Mesenchymal stem cell (in vitro differentiated cells and primary cell): ENCODE data around the gene SP2.

Experiments used
- DNase-seq: peaks from one replicate; pipeline ENCODE4 v3.0.0-alpha.2; 2013
- H2AFZ ChIP-seq: one replicate; pipeline ENCODE4 v1.6.1; 2013; ENCODE audit warnings: low read depth, mild to moderate bottlenecking, control low read depth, inconsistent platforms, low read length, moderate library complexity
- H2AK5ac ChIP-seq: 2 replicates; pipeline ENCODE4 v1.6.1; 2013; ENCODE audit warnings: low read length, moderate library complexity, mild to moderate bottlenecking, inconsistent platforms; ENCODE audit not compliant: severe bottlenecking
- H2BK120ac ChIP-seq: one replicate; pipeline ENCODE4 v1.6.1; 2013; ENCODE audit warnings: low read depth, mild to moderate bottlenecking, inconsistent platforms, low read length, moderate library complexity
- H2BK12ac ChIP-seq, 2 experiments: one replicate each; pipeline ENCODE4 v1.6.1; 2013; ENCODE audit warnings: inconsistent platforms in 2 of 2, low read length in 2 of 2, mild to moderate bottlenecking in 2 of 2, moderate library complexity in 2 of 2, control low read depth in 1 of 2
- H2BK15ac ChIP-seq: one replicate; pipeline ENCODE4 v1.6.1; 2013; ENCODE audit warnings: mild to moderate bottlenecking, low read depth, inconsistent platforms; ENCODE audit not compliant: poor library complexity, severe bottlenecking
- H2BK5ac ChIP-seq: 2 replicates; pipeline ENCODE4 v1.6.1; 2013; ENCODE audit warnings: low read depth, mild to moderate bottlenecking, low read length, control low read depth, inconsistent platforms; ENCODE audit not compliant: poor library complexity, severe bottlenecking
- H3K14ac ChIP-seq, 2 experiments: one replicate each; pipeline ENCODE4 v1.6.1; 2013; ENCODE audit warnings: inconsistent platforms in 2 of 2, low read length in 2 of 2, control low read depth in 1 of 2, mild to moderate bottlenecking in 1 of 2, moderate library complexity in 1 of 2
- H3K18ac ChIP-seq, 2 experiments: one replicate each; pipeline ENCODE4 v1.6.1; 2013; ENCODE audit warnings: inconsistent platforms in 2 of 2, low read length in 2 of 2, control low read depth in 1 of 2, low read depth in 1 of 2, mild to moderate bottlenecking in 1 of 2
- H3K23ac ChIP-seq, 2 experiments: one replicate each; pipeline ENCODE4 v1.6.1; 2013; ENCODE audit warnings: inconsistent platforms in 2 of 2, low read length in 2 of 2, mild to moderate bottlenecking in 2 of 2, moderate library complexity in 2 of 2, control low read depth in 1 of 2
- H3K27ac ChIP-seq: 2 replicates; pipeline ENCODE4 v1.5.1; 2013; ENCODE audit warnings: mild to moderate bottlenecking, moderate library complexity, low read length, control low read depth, inconsistent platforms; ENCODE audit not compliant: poor library complexity, severe bottlenecking
- H3K27me3 ChIP-seq, 2 experiments: 2 replicates each; pipeline versions ENCODE4 v1.6.1 to v1.7.0; 2013; ENCODE audit warnings: low read length in 2 of 2, mild to moderate bottlenecking in 2 of 2, moderate library complexity in 2 of 2, control low read depth in 1 of 2, inconsistent platforms in 1 of 2; ENCODE audit not compliant: control insufficient read depth in 1 of 2, insufficient read depth in 1 of 2
- H3K36me3 ChIP-seq, 2 experiments: 2 replicates each; pipeline versions ENCODE4 v1.6.1 to v1.7.0; 2013; ENCODE audit warnings: low read length in 2 of 2, control low read depth in 1 of 2, inconsistent platforms in 1 of 2, low read depth in 1 of 2, mild to moderate bottlenecking in 1 of 2; ENCODE audit not compliant: insufficient read depth in 2 of 2, control insufficient read depth in 1 of 2
- H3K4ac ChIP-seq, 2 experiments: one replicate each; pipeline ENCODE4 v1.6.1; 2013; ENCODE audit warnings: inconsistent platforms in 2 of 2, low read length in 2 of 2, mild to moderate bottlenecking in 2 of 2, moderate library complexity in 2 of 2, control low read depth in 1 of 2, low read depth in 1 of 2
- H3K4me1 ChIP-seq: 2 replicates; pipeline ENCODE4 v1.6.1; 2013; ENCODE audit warnings: low read depth, low read length, control low read depth; ENCODE audit not compliant: control insufficient read depth, insufficient read depth
- H3K4me2 ChIP-seq: 2 replicates; pipeline ENCODE4 v1.6.1; 2013; ENCODE audit warnings: low read length, mild to moderate bottlenecking, inconsistent platforms; ENCODE audit not compliant: poor library complexity, severe bottlenecking
- H3K4me3 ChIP-seq, 2 experiments: 2 replicates each; pipeline versions ENCODE4 v1.5.1 to v1.7.0; 2013; ENCODE audit warnings: low read length in 2 of 2, mild to moderate bottlenecking in 2 of 2, control low read depth in 1 of 2, low read depth in 1 of 2; ENCODE audit not compliant: insufficient read depth in 1 of 2
- H3K79me1 ChIP-seq: replicated peaks from 2 replicates; pipeline ENCODE4 v1.6.1; 2013; ENCODE audit warnings: mild to moderate bottlenecking, control low read depth, low read length, inconsistent platforms; ENCODE audit not compliant: poor library complexity, severe bottlenecking
- H3K9ac ChIP-seq: 2 replicates; pipeline ENCODE4 v1.7.0; 2013; ENCODE audit warnings: mild to moderate bottlenecking, low read length, moderate library complexity
- H3K9me3 ChIP-seq: 2 replicates; pipeline ENCODE4 v1.7.0; 2013; ENCODE audit warnings: mild to moderate bottlenecking, low read length; ENCODE audit not compliant: control insufficient read depth
- H4K8ac ChIP-seq: one replicate; pipeline ENCODE4 v1.6.1; 2013; ENCODE audit warnings: inconsistent platforms, mild to moderate bottlenecking, low read length, moderate library complexity
- H4K91ac ChIP-seq: one replicate; pipeline ENCODE4 v1.6.1; 2013; ENCODE audit warnings: mild to moderate bottlenecking, low read length, inconsistent platforms
- WGBS: methylation state at CpG from one replicate; pipeline ENCODE4 v1.1.7; 2013; ENCODE audit warnings: mixed read lengths; 5-methylcytosine and 5-hydroxymethylcytosine counted together

The SP2 gene

GRCh38 chr17:47895347-47895855, 635 bp upstream of the SP2 start:
- H4K91ac ChIP-seq: no peak overlapping the region
- peaks cover 7 to 9% of the 10 kb centered on the region in 2 experiments for H3K36me3 ChIP-seq
- peak overlapping the region; percentile 23 to 54 for H3K18ac ChIP-seq
- no peak overlapping the region for H2BK120ac ChIP-seq
- no peak overlapping the region for H2AK5ac ChIP-seq
- H3K27me3 ChIP-seq: no peaks in the 10 kb centered on the region
- peak overlapping the region; percentile 30 for H2AFZ ChIP-seq
- no peak overlapping the region for H3K27ac ChIP-seq
- H2BK5ac ChIP-seq: no peak overlapping the region
- no peak overlapping the region for H3K23ac ChIP-seq
- no peak overlapping the region for H3K14ac ChIP-seq
- no peaks in the 10 kb centered on the region for H3K4me1 ChIP-seq
- H2BK12ac ChIP-seq: no peak overlapping the region
- H3K79me1 ChIP-seq: peaks cover 23% of the 10 kb centered on the region
- 2% methylated on average over 25 of the region's 25 CpGs for WGBS
- no peak for DNase-seq
- no peak overlapping the region for H2BK15ac ChIP-seq
- peak overlapping the region; percentile 92 for H3K9ac ChIP-seq
- H4K8ac ChIP-seq: peak overlapping the region; percentile 30
- peak overlapping the region; percentile 67 to 88 for H3K4me3 ChIP-seq
- no peaks in the 10 kb centered on the region for H3K9me3 ChIP-seq
- H3K4ac ChIP-seq: peak overlapping the region in 1 of 2 experiments; percentile 75
- H3K4me2 ChIP-seq: peak overlapping the region; percentile 37

DNA sequence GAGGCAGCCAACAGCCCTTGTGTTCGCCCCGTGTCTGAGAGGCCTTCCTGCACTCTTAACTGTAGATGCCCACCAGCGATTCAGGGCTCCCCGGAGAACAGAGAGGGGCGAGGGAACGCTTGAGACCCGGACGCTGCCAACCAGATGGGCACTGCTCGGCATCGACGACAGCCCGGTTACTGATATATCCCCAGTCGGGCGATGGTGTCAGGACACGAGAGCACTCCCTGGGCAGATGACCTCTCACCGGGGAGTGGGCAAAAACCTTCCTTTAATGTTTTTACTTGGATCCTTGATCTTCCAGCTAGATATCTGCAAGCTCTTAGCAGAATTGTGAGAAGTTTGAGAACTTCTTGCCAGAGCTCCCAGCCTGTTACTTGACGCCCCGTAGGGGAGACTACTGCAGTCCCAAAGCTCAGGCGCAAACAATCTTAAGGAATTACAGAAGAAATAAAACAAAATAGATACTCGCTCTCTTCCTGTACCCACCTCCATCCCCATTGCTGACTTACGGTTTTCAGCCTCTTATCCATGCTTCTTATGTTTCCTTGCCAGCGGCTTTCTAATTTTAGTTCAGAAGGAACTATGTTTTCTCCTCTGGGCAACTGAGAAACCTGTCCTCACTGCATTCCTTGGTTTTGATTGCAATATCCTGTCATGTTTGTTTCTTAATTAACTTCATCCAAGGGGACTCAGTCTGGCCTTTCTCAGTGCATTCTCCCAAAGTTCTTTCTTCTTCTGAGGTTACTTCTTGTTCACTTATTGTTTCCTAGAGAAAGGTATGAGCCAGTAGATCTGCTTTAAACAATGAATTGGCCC, 845 bp downstream of the SP2 start:
- Histone ChIP-seq H3K4me1 (peaks cover 3% of the 10 kb centered on the region), H3K36me3 (peaks cover 9 to 12% of the 10 kb centered on the region in 2 experiments), H4K91ac (peak overlapping the region; percentile 95), H3K9ac (peak overlapping the region; percentile 99), H3K14ac (peak overlapping the region in 1 of 2 experiments; percentile 100), H3K9me3 (no peaks in the 10 kb centered on the region), H2AFZ (peak overlapping the region; percentile 97), H3K4me2 (peak overlapping the region; percentile 89), H3K18ac (peak overlapping the region; percentile 96 to 100), H3K27me3 (no peaks in the 10 kb centered on the region), H2AK5ac (peak overlapping the region; percentile 75), H2BK12ac (no peak overlapping the region), H3K79me1 (peaks cover 29% of the 10 kb centered on the region), H2BK15ac (no peak overlapping the region), H3K27ac (peak overlapping the region; percentile 84), H3K23ac (peak overlapping the region in 1 of 2 experiments; percentile 57), H2BK5ac (peak overlapping the region; percentile 97), H3K4me3 (peak overlapping the region; percentile 96 to 99), H2BK120ac (peak overlapping the region; percentile 24), H3K4ac (peak overlapping the region; percentile 93 to 97), H4K8ac (peak overlapping the region; percentile 98)
- WGBS: 10% methylated on average over 22 of the region's 22 CpGs
- peak; percentile 27 for DNase-seq

DNA sequence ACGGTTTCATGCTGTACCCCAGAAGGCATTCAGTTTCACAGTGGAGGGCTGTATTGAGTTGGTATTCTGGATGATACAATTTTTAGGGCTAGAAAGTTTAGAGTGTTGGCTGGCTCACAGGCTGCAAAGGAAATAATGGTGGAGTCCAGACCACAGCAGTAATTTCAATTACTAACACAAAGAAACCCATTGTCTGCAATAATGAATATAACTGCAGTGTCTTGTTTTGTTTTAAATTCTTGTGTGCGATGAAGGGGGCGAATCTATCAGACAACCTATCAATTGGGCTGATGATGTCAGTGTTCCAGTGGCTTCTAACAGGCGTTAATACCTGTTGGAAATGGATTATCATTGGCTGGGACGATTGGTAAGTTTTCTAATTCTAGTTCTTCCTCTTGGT, 1.5 kb downstream of the SP2 start:
- Histone ChIP-seq H2AFZ (no peak overlapping the region), H3K9me3 (no peaks in the 10 kb centered on the region), H3K9ac (peak overlapping the region; percentile 99), H2BK120ac (no peak overlapping the region), H3K14ac (no peak overlapping the region), H2AK5ac (no peak overlapping the region), H2BK12ac (no peak overlapping the region), H2BK5ac (no peak overlapping the region), H3K4me3 (peak overlapping the region in 1 of 2 experiments; percentile 99), H3K4me2 (peak overlapping the region; percentile 89), H3K23ac (no peak overlapping the region), H3K27me3 (no peaks in the 10 kb centered on the region), H4K8ac (no peak overlapping the region), H2BK15ac (no peak overlapping the region), H3K36me3 (peaks cover 9 to 12% of the 10 kb centered on the region in 2 experiments), H3K27ac (no peak overlapping the region), H3K4ac (no peak overlapping the region), H3K79me1 (peaks cover 34% of the 10 kb centered on the region), H3K4me1 (peaks cover 5% of the 10 kb centered on the region), H4K91ac (no peak overlapping the region), H3K18ac (no peak overlapping the region)
- 87% methylated on average over 5 of the region's 5 CpGs for WGBS
- DNase-seq: no peak

DNA sequence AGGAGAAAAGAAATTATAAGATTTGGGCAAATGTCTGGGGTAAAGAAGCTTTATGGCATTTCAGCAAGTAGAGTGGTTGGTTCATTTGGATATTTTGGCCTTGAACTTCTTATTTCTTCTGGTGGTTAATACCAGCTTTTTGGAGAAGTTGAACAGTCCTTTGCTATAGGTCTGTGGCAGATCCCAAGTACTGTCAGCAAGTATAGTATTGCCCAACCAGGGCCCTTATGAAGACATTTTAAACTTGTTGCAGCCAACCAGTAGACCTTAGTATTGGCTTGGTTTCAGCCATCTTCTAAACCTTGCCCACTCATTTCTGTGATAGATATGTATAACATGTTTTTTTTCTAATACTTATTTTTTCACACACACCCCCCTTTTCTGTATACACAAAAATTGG, 2.2 kb downstream of the SP2 start:
- no peak overlapping the region for H4K91ac ChIP-seq
- H2AFZ ChIP-seq: no peak overlapping the region
- no peak overlapping the region for H2BK15ac ChIP-seq
- H3K18ac ChIP-seq: no peak overlapping the region
- H2BK120ac ChIP-seq: no peak overlapping the region
- H3K9me3 ChIP-seq: no peaks in the 10 kb centered on the region
- no peak overlapping the region for H3K23ac ChIP-seq
- H3K79me1 ChIP-seq: peaks cover 40% of the 10 kb centered on the region
- no peak overlapping the region for H2BK5ac ChIP-seq
- H4K8ac ChIP-seq: no peak overlapping the region
- no peak for DNase-seq
- H3K9ac ChIP-seq: no peak overlapping the region
- H3K4me2 ChIP-seq: no peak overlapping the region
- H3K14ac ChIP-seq: no peak overlapping the region
- H2AK5ac ChIP-seq: no peak overlapping the region
- H3K4me3 ChIP-seq: no peak overlapping the region
- no peak overlapping the region for H2BK12ac ChIP-seq
- H3K4me1 ChIP-seq: peaks cover 5% of the 10 kb centered on the region
- H3K27me3 ChIP-seq: no peaks in the 10 kb centered on the region
- H3K36me3 ChIP-seq: peaks cover 9 to 12% of the 10 kb centered on the region in 2 experiments
- H3K27ac ChIP-seq: no peak overlapping the region
- no peak overlapping the region for H3K4ac ChIP-seq
